Measurements from ENCODE around the gene ESCO1.

DNA sequence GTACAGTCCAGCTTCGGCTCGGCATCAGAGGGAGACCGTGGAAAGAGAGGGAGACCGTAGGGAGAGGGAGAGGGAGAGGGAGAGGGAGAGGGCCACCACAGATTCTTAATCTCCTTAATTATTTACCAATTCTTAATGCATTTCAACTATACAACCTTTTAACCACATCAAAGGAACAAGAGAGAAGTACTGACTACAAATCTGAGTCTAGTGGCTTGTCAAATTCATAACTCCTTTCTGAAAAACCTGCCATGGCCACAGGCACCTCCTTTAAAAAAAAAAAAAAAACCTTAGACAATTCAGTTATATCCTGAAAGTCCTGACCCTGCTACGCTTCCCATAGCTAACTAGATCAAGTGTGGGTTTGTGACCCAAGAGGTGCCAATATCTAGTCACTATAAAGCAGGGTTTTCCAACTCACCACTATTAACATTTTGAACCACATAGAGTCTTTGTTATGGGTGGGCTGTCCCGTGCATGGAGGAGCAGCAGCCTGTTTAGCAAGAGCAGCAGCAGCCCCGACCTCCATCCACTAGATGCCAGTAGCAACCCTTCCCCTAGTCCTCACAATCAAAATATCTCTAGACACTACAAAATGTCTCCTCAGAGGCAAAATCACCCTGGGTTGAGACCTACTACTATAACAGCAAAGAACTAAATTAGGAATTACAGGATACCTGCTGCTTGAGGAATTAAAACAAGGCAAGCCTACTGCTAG lies 6.8 kb downstream of the ESCO1 start:
- TF ChIP-seq POLR2A (IDR thresholded peaks at IDR 0.05), result no peak
- TF ChIP-seq, protein P1, sequence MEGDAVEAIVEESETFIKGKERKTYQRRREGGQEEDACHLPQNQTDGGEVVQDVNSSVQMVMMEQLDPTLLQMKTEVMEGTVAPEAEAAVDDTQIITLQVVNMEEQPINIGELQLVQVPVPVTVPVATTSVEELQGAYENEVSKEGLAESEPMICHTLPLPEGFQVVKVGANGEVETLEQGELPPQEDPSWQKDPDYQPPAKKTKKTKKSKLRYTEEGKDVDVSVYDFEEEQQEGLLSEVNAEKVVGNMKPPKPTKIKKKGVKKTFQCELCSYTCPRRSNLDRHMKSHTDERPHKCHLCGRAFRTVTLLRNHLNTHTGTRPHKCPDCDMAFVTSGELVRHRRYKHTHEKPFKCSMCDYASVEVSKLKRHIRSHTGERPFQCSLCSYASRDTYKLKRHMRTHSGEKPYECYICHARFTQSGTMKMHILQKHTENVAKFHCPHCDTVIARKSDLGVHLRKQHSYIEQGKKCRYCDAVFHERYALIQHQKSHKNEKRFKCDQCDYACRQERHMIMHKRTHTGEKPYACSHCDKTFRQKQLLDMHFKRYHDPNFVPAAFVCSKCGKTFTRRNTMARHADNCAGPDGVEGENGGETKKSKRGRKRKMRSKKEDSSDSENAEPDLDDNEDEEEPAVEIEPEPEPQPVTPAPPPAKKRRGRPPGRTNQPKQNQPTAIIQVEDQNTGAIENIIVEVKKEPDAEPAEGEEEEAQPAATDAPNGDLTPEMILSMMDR (IDR thresholded peaks at IDR 0.05), result no peak
